Activated T-cell treated with anti-CD3 and anti-CD28 coated beads, Interleukin-2, amount 50 U/mL, for 4 hours (primary cell): ENCODE measurements around the gene SLC39A7. TPM values are rescaled to one million over a fixed set of nuclear protein-coding genes. Genes with fewer than 3 reads are reported as not detected.
"Not testable (repeated sequence)": the region's sequence is repeated elsewhere in the genome, so short reads cannot be mapped to it uniquely, and the experiment has no call there.

Source experiments
- ATAC-seq, 2 donors: fragments of 200-7000 bp; cut with Tn5 transposase; one replicate each; pipeline ENCODE4 v1.10.0; 2021
- DNase-seq: peaks from one replicate; pipeline ENCODE4 v3.0.0-alpha.2; 2020
- H3K27me3 Mint-ChIP-seq: one replicate; pipeline ENCODE4 v1.8.0; 2021; ENCODE audit warnings: low read depth, mixed read lengths
- H3K36me3 Mint-ChIP-seq: one replicate; pipeline ENCODE4 v1.8.0; 2022; ENCODE audit warnings: mixed read lengths; ENCODE audit not compliant: insufficient read depth
- H3K4me1 Mint-ChIP-seq: one replicate; pipeline ENCODE4 v1.8.0; 2021; ENCODE audit warnings: low read depth, mixed read lengths
- H3K4me3 Mint-ChIP-seq: one replicate; pipeline ENCODE4 v1.8.0; 2021; ENCODE audit warnings: mild to moderate bottlenecking, moderate library complexity, mixed read lengths
- H3K9me3 Mint-ChIP-seq: one replicate; pipeline ENCODE4 v1.8.0; 2021; ENCODE audit warnings: mixed read lengths
- total RNA-seq, 3 donors: library from RNA; stranded (reverse); gene quantifications; one replicate each; pipeline ENCODE4 v1.2.1, GENCODE V29; 2021

The SLC39A7 gene
- total RNA-seq, 3 donors from 2014 or later: 68.7 to 78.3 (median 72.1) TPM

- DNase-seq (no peak), ATAC-seq (no peak)
- H3K27me3 Mint-ChIP-seq: peaks cover 17% of the 10 kb centered on the region
- peak overlapping the region; percentile 72 for H3K4me3 Mint-ChIP-seq
- H3K36me3 Mint-ChIP-seq: peaks cover 20% of the 10 kb centered on the region
- peaks cover 34% of the 10 kb centered on the region for H3K4me1 Mint-ChIP-seq
- H3K9me3 Mint-ChIP-seq: no peaks in the 10 kb centered on the region
Observed at GRCh38 chr6:33212857-33213165, 12.1 kb downstream of the SLC39A7 start.

GRCh38 chr6:33213166-33213988 is 12.7 kb downstream of the SLC39A7 start:
- peaks cover 20% of the 10 kb centered on the region for H3K36me3 Mint-ChIP-seq
- peaks cover 33% of the 10 kb centered on the region for H3K4me1 Mint-ChIP-seq
- peaks cover 22% of the 10 kb centered on the region for H3K27me3 Mint-ChIP-seq
- DNase-seq (no peak), ATAC-seq (peak; percentile 27 to 42)
- no peaks in the 10 kb centered on the region for H3K9me3 Mint-ChIP-seq
- H3K4me3 Mint-ChIP-seq: peak overlapping the region; percentile 72

GRCh38 chr6:33213989-33214335 is 13.3 kb downstream of the SLC39A7 start:
- H3K36me3 Mint-ChIP-seq: peaks cover 20% of the 10 kb centered on the region
- no peaks in the 10 kb centered on the region for H3K9me3 Mint-ChIP-seq
- DNase-seq: no peak
- H3K4me1 Mint-ChIP-seq: peaks cover 30% of the 10 kb centered on the region
- peak overlapping the region; percentile 72 for H3K4me3 Mint-ChIP-seq
- ATAC-seq: peak in 1 of 2 donors; percentile 2
- H3K27me3 Mint-ChIP-seq: peaks cover 27% of the 10 kb centered on the region

- Mint-ChIP-seq H3K9me3 (no peaks in the 10 kb centered on the region), H3K27me3 (peaks cover 37% of the 10 kb centered on the region), H3K36me3 (peaks cover 8% of the 10 kb centered on the region), H3K4me3 (no peak overlapping the region), H3K4me1 (peaks cover 21% of the 10 kb centered on the region)
- no peak for DNase-seq
- ATAC-seq: no peak
Observed at GRCh38 chr6:33215271-33216116, 14.8 kb downstream of the SLC39A7 start.

- DNase-seq: no peak
- Mint-ChIP-seq H3K36me3 (peaks cover 2% of the 10 kb centered on the region), H3K4me3 (no peak overlapping the region), H3K27me3 (peaks cover 38% of the 10 kb centered on the region), H3K9me3 (no peaks in the 10 kb centered on the region), H3K4me1 (peaks cover 21% of the 10 kb centered on the region)
- no peak for ATAC-seq
Observed at GRCh38 chr6:33216117-33216649, 15.5 kb downstream of the SLC39A7 start.

GRCh38 chr6:33217246-33217645 is 16.6 kb downstream of the SLC39A7 start:
- Mint-ChIP-seq H3K27me3 (peaks cover 43% of the 10 kb centered on the region), H3K36me3 (no peaks in the 10 kb centered on the region), H3K4me3 (no peak overlapping the region), H3K9me3 (no peaks in the 10 kb centered on the region), H3K4me1 (peaks cover 19% of the 10 kb centered on the region)
- DNase-seq (no peak), ATAC-seq (no peak)

- ATAC-seq: no peak
- H3K4me1 Mint-ChIP-seq: peaks cover 16% of the 10 kb centered on the region
- DNase-seq: no peak
- no peaks in the 10 kb centered on the region for H3K9me3 Mint-ChIP-seq
- H3K36me3 Mint-ChIP-seq: no peaks in the 10 kb centered on the region
- no peak overlapping the region for H3K4me3 Mint-ChIP-seq
- H3K27me3 Mint-ChIP-seq: peaks cover 48% of the 10 kb centered on the region
Observed at GRCh38 chr6:33217681-33218080, 17.0 kb downstream of the SLC39A7 start.

GRCh38 chr6:33226503-33227120 is 25.9 kb downstream of the SLC39A7 start:
- not testable (repeated sequence) for ATAC-seq
- peaks cover 29% of the 10 kb centered on the region for H3K27me3 Mint-ChIP-seq

GRCh38 chr6:33235221-33235634 is 34.6 kb downstream of the SLC39A7 start:
- H3K4me3 Mint-ChIP-seq: no peak overlapping the region
- ATAC-seq (no peak), DNase-seq (no peak)
- no peaks in the 10 kb centered on the region for H3K36me3 Mint-ChIP-seq
- H3K4me1 Mint-ChIP-seq: no peaks in the 10 kb centered on the region
- no peaks in the 10 kb centered on the region for H3K9me3 Mint-ChIP-seq
- H3K27me3 Mint-ChIP-seq: peaks cover 33% of the 10 kb centered on the region

More at GRCh38 chr6:33226503-33227120, 25.9 kb downstream of the SLC39A7 start:
- DNase-seq, H3K4me1 Mint-ChIP-seq, H3K4me3 Mint-ChIP-seq, H3K36me3 Mint-ChIP-seq, H3K9me3 Mint-ChIP-seq: not testable (repeated sequence)

- ATAC-seq: no peak
- H3K27me3 Mint-ChIP-seq: peaks cover 31% of the 10 kb centered on the region
- H3K9me3 Mint-ChIP-seq: no peaks in the 10 kb centered on the region
- no peaks in the 10 kb centered on the region for H3K4me1 Mint-ChIP-seq
- no peaks in the 10 kb centered on the region for H3K36me3 Mint-ChIP-seq
- H3K4me3 Mint-ChIP-seq: no peak overlapping the region
- DNase-seq: no peak
Observed at GRCh38 chr6:33236328-33236727, 35.7 kb downstream of the SLC39A7 start.

- H3K4me1 Mint-ChIP-seq: peaks cover 4% of the 10 kb centered on the region
- H3K4me3 Mint-ChIP-seq: no peak overlapping the region
- DNase-seq (no peak), ATAC-seq (no peak)
- H3K36me3 Mint-ChIP-seq: no peaks in the 10 kb centered on the region
- H3K27me3 Mint-ChIP-seq: peaks cover 26% of the 10 kb centered on the region
- H3K9me3 Mint-ChIP-seq: no peaks in the 10 kb centered on the region
Observed at GRCh38 chr6:33236852-33237251, 36.2 kb downstream of the SLC39A7 start.

- H3K27me3 Mint-ChIP-seq: peaks cover 21% of the 10 kb centered on the region
- no peaks in the 10 kb centered on the region for H3K36me3 Mint-ChIP-seq
Observed at GRCh38 chr6:33237741-33238140, 37.1 kb downstream of the SLC39A7 start.

GRCh38 chr6:33241968-33242367 is 41.3 kb downstream of the SLC39A7 start:
- H3K36me3 Mint-ChIP-seq: no peaks in the 10 kb centered on the region
- peaks cover 10% of the 10 kb centered on the region for H3K4me1 Mint-ChIP-seq
- H3K9me3 Mint-ChIP-seq: no peaks in the 10 kb centered on the region
- ATAC-seq (peak; percentile 90 to 96), DNase-seq (no peak)
- H3K27me3 Mint-ChIP-seq: peaks cover 4% of the 10 kb centered on the region
- no peak overlapping the region for H3K4me3 Mint-ChIP-seq

More at GRCh38 chr6:33237741-33238140, 37.1 kb downstream of the SLC39A7 start:
- no peak overlapping the region for H3K4me3 Mint-ChIP-seq
- no peaks in the 10 kb centered on the region for H3K9me3 Mint-ChIP-seq
- no peak for DNase-seq
- ATAC-seq: no peak
- peaks cover 10% of the 10 kb centered on the region for H3K4me1 Mint-ChIP-seq

- Mint-ChIP-seq H3K27me3 (peaks cover 4% of the 10 kb centered on the region), H3K4me1 (peaks cover 16% of the 10 kb centered on the region), H3K36me3 (no peaks in the 10 kb centered on the region), H3K4me3 (no peak overlapping the region), H3K9me3 (no peaks in the 10 kb centered on the region)
- ATAC-seq (no peak), DNase-seq (no peak)
Observed at GRCh38 chr6:33243476-33243875, 42.8 kb downstream of the SLC39A7 start.
